Loucy (cell line): Measurements from ENCODE around the gene TAS2R4.
"Not testable (repeated sequence)": the region's sequence is repeated elsewhere in the genome, so short reads cannot be mapped to it uniquely, and the experiment has no call there.

ENCODE experiments used
- CTCF ChIP-seq: fragments of 200-600 bp; sonication (generic); conservative IDR thresholded peaks from 2 replicates; pipeline ENCODE4 v1.5.1; 2014; ENCODE audit warnings: mild to moderate bottlenecking, antibody characterized with exemption, low read length
- EZH2phosphoT487 ChIP-seq: fragments of 200-600 bp; IDR thresholded peaks from 2 replicates; pipeline ENCODE4 v1.6.1; 2018; ENCODE audit warnings: antibody characterized with exemption, mild to moderate bottlenecking, moderate library complexity, borderline replicate concordance

GRCh38 chr7:141770083-141770583 lies 6.3 kb upstream of the TAS2R4 start:
- TF ChIP-seq EZH2phosphoT487, CTCF: not testable (repeated sequence)
